HG03520 (cell line): ENCODE data around the gene UBN1.

Experiments
- ATAC-seq: cut with Tn5 transposase; IDR thresholded peaks from one replicate; pipeline ENCODE4 v1.9.1; 2021; ENCODE audit warnings: mild to moderate bottlenecking, moderate library complexity; ENCODE audit not compliant: unreplicated experiment

UBN1 gene

GRCh38 chr16:4855804-4856203 lies 8.5 kb downstream of the UBN1 start:
- no peak for ATAC-seq

- no peak for ATAC-seq
Observed at GRCh38 chr16:4859190-4859899, 12.1 kb downstream of the UBN1 start.

- ATAC-seq, result no peak
Observed at GRCh38 chr16:4859900-4860255, 12.6 kb downstream of the UBN1 start.

- no peak for ATAC-seq
Observed at GRCh38 chr16:4860727-4861342, 13.6 kb downstream of the UBN1 start.

- ATAC-seq, result no peak
Observed at GRCh38 chr16:4862639-4863038, 15.4 kb downstream of the UBN1 start.

- ATAC-seq, result no peak
Observed at GRCh38 chr16:4864728-4865127, 17.4 kb downstream of the UBN1 start.

- no peak for ATAC-seq
Observed at GRCh38 chr16:4865231-4865860, 18.1 kb downstream of the UBN1 start.

- ATAC-seq, result no peak
Observed at GRCh38 chr16:4866586-4866985, 19.3 kb downstream of the UBN1 start.

GRCh38 chr16:4868026-4868425 lies 20.7 kb downstream of the UBN1 start:
- no peak for ATAC-seq

- ATAC-seq, result no peak
Observed at GRCh38 chr16:4868535-4868934, 21.3 kb downstream of the UBN1 start.

- ATAC-seq, result no peak
Observed at GRCh38 chr16:4869147-4869805, 22.0 kb downstream of the UBN1 start.

- no peak for ATAC-seq
Observed at GRCh38 chr16:4870138-4870671, 22.9 kb downstream of the UBN1 start.

GRCh38 chr16:4871071-4871470 lies 23.8 kb downstream of the UBN1 start:
- no peak for ATAC-seq

GRCh38 chr16:4873091-4873490 lies 25.8 kb downstream of the UBN1 start:
- no peak for ATAC-seq

- ATAC-seq, result no peak
Observed at GRCh38 chr16:4874666-4875065, 27.4 kb downstream of the UBN1 start.

GRCh38 chr16:4876646-4877379 lies 29.5 kb downstream of the UBN1 start:
- no peak for ATAC-seq

GRCh38 chr16:4877380-4877685 lies 30.1 kb downstream of the UBN1 start:
- no peak for ATAC-seq

- ATAC-seq, result no peak
Observed at GRCh38 chr16:4879049-4879448, 31.8 kb downstream of the UBN1 start.

GRCh38 chr16:4880006-4880580 lies 32.8 kb downstream of the UBN1 start:
- ATAC-seq, result no peak

- ATAC-seq, result no peak
Observed at GRCh38 chr16:4882000-4882632, 34.8 kb downstream of the UBN1 start.
